NB4 (cell line): ENCODE measurements around the gene COPA.

Source experiments
- CTCF ChIP-seq: IDR thresholded peaks from one replicate; pipeline ENCODE4 v1.5.1; 2012; ENCODE audit warnings: low read depth, low read length
- MYC ChIP-seq: IDR thresholded peaks from 2 replicates; pipeline ENCODE4 v1.6.1; 2011; ENCODE audit warnings: low read depth, low read length
- POLR2A ChIP-seq: IDR thresholded peaks from 2 replicates; pipeline ENCODE4 v1.6.1; 2011; ENCODE audit warnings: mild to moderate bottlenecking; ENCODE audit not compliant: insufficient read length; ENCODE audit errors: extremely low read depth

GRCh38 chr1:160342953-160343869 lies at the start of gene COPA, which contains the start of gene NCSTN:
- peak; percentile 58 for TF ChIP-seq POLR2A
- TF ChIP-seq CTCF, result no peak
- TF ChIP-seq MYC, result no peak; the same call in 1 of the 2 replicates
